ENCODE measurements around the gene KPNB1.

DNA sequence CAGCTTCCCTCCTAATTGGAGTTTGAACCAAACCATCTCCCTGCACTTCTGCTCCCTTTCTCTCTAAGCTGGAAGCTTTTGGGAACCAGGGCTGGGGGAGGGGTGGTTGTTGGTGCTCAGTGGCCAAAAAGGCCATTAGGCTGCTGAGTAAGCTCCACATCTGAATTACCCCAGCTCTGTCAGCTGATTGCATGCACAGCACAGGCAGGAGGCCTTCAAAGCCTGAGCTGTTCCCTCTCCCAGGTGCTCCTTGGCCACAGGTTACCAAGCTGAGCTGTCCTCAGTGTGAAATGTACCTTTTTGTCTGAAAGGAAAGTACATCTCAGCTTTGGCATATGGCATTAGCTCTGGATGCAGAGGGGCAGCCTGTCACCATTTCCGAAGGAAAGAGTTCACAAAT is 38.0 kb downstream of the KPNB1 start:
- TF ChIP-seq, protein P1, sequence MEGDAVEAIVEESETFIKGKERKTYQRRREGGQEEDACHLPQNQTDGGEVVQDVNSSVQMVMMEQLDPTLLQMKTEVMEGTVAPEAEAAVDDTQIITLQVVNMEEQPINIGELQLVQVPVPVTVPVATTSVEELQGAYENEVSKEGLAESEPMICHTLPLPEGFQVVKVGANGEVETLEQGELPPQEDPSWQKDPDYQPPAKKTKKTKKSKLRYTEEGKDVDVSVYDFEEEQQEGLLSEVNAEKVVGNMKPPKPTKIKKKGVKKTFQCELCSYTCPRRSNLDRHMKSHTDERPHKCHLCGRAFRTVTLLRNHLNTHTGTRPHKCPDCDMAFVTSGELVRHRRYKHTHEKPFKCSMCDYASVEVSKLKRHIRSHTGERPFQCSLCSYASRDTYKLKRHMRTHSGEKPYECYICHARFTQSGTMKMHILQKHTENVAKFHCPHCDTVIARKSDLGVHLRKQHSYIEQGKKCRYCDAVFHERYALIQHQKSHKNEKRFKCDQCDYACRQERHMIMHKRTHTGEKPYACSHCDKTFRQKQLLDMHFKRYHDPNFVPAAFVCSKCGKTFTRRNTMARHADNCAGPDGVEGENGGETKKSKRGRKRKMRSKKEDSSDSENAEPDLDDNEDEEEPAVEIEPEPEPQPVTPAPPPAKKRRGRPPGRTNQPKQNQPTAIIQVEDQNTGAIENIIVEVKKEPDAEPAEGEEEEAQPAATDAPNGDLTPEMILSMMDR (optimal IDR thresholded peaks at IDR 0.05 in 1 of 3, IDR thresholded peaks at IDR 0.05 in 1 of 3, conservative IDR thresholded peaks at IDR 0.05 in 1 of 3; ENCODE audit: extremely low read depth in 1 of 3, insufficient read depth in 2 of 3, low read length in 3 of 3) = no peak
- TF ChIP-seq EZH2 (IDR thresholded peaks at IDR 0.05; ENCODE audit: low read length) = no peak

Measured in keratinocyte (primary cell).